Breast epithelium (tissue), 4 donors: ENCODE measurements around the gene ARID1B. TPM values are rescaled to one million over a fixed set of nuclear protein-coding genes. Genes with fewer than 3 reads are reported as not detected.
A peak's percentile ranks its signal among the peaks of the same experiment; 100 is the strongest.

Experiments used
- DNase-seq, 2 donors: peaks; one replicate each; pipeline ENCODE4 v3.0.0-alpha.2; 2019; ENCODE audit warnings: low spot score in 2 of 2
- H3K27ac ChIP-seq, 2 donors: fragments of 200-600 bp; sonication (generic) in 1 of 2; one replicate each; pipeline ENCODE4 v1.5.1; 2016 to 2019; ENCODE audit warnings: mild to moderate bottlenecking in 1 of 2
- H3K27me3 ChIP-seq, 2 donors: fragments of 200-600 bp; sonication (generic) in 1 of 2; one replicate each; pipeline versions ENCODE4 v1.5.1 to v1.6.0; 2017 to 2019; ENCODE audit warnings: control low read depth in 1 of 2, mild to moderate bottlenecking in 1 of 2
- H3K36me3 ChIP-seq: fragments of 200-600 bp; one replicate; pipeline ENCODE4 v1.5.1; 2019
- H3K4me1 ChIP-seq, 2 donors: fragments of 200-600 bp; sonication (generic); one replicate each; pipeline ENCODE4 v1.5.1; 2016 to 2019; ENCODE audit warnings: control low read depth in 1 of 2
- H3K4me3 ChIP-seq, 3 donors: fragments of 200-600 bp; sonication (generic); 1 replicate in 2 of 3; 2 replicates in 1 of 3; pipeline ENCODE4 v1.5.1; 2016 to 2019; ENCODE audit warnings: mild to moderate bottlenecking in 3 of 3, moderate library complexity in 2 of 3
- H3K9me3 ChIP-seq, 2 donors: fragments of 200-600 bp; sonication (generic) in 1 of 2; one replicate each; pipeline ENCODE4 v1.5.1; 2016 to 2019; ENCODE audit warnings: control low read depth in 1 of 2
- CTCF ChIP-seq, 3 donors: fragments of 450-650 bp; IDR thresholded peaks; one replicate each; pipeline ENCODE4 v1.5.1; 2016 to 2017; ENCODE audit warnings: antibody characterized with exemption in 3 of 3, mild to moderate bottlenecking in 3 of 3, moderate library complexity in 3 of 3
- POLR2A ChIP-seq: fragments of 450-650 bp; IDR thresholded peaks from one replicate; pipeline ENCODE4 v1.6.1; 2016; ENCODE audit warnings: antibody characterized with exemption, mild to moderate bottlenecking, moderate library complexity
- POLR2AphosphoS5 ChIP-seq, 3 donors: sonication (generic); formaldehyde crosslinking; IDR thresholded peaks; one replicate each; pipeline ENCODE4 v1.6.1; 2017; ENCODE audit warnings: antibody characterized with exemption in 3 of 3
- intact Hi-C: fragments of 100-400 bp; cut with DNase I; formaldehyde crosslinking; loops from one replicate; pipeline ENCODE4 v1.15.1; 2023; ENCODE audit warnings: low total_unique reads
- total RNA-seq, 3 donors: library from RNA; depleted of rRNA; stranded (reverse); fragments of >200 nt; gene quantifications; one replicate each; pipeline ENCODE4 v1.1.0, GENCODE V29; 2016

The ARID1B gene
- total RNA-seq, 3 donors from 2014 or later = 99.9 to 205 (median 131) TPM

GRCh38 chr6:157033428-157034140, 256.4 kb downstream of the ARID1B start:
- Histone ChIP-seq H3K27me3 (no peaks in the 10 kb centered on the region), H3K4me1 (peaks cover 0 to 22% of the 10 kb centered on the region in 2 donors), H3K9me3 (no peaks in the 10 kb centered on the region), H3K27ac (peak overlapping the region; percentile 48 to 83), H3K4me3 (peak overlapping the region; percentile 31 to 58 (median 39)), H3K36me3 (no peaks in the 10 kb centered on the region)
- TF ChIP-seq POLR2A (no peak), CTCF (IDR thresholded peaks at IDR 0.05) (no peak), POLR2AphosphoS5 (IDR thresholded peaks at IDR 0.05) (no peak)
- intact Hi-C loops = no loop called here
- no peak for DNase-seq

DNA sequence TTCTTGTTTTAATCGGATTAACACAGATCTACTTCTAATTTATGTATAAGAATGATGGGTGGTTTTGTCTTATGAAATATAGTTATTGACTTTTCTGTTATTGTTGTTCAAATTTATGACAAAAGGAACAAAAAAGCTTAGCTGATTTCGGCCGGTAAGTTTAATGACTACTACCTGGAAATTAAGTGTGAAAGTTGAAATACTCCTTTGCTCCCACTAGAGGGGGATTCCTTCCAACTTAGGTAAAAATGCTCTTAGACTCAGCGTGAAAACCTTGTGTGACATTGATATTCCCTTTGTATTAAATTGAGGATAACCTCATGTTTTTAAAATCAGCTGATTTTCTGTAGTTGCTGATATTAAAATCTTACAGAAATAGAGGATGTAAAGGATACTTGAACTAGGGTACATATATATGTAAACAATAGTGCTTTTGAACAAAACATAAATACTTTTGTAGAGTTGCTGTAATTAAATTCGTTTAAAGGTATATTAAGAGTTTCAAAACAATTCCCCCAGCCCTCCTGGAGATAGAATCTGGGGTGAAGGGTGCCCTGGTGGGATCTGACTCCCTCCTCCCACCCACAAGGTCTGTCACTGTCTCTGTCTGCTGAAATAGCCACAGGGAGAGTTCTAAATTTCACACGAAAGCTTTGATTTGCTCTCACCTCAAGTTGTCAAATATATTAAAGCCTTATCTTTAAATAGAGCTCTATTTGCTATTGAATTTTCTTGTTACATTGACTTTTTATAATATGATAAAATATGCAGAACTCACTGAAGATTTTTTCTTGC, 257.5 kb downstream of the ARID1B start:
- Histone ChIP-seq H3K4me3 (no peak overlapping the region), H3K27ac (peak overlapping the region in 1 of 2 donors; percentile 83), H3K4me1 (peaks cover 0 to 22% of the 10 kb centered on the region in 2 donors), H3K9me3 (no peaks in the 10 kb centered on the region), H3K36me3 (no peaks in the 10 kb centered on the region), H3K27me3 (no peaks in the 10 kb centered on the region)
- DNase-seq = no peak
- intact Hi-C loops = no loop called here
- TF ChIP-seq POLR2A (no peak), CTCF (IDR thresholded peaks at IDR 0.05) (peak; percentile 66 to 73 (median 66)), POLR2AphosphoS5 (IDR thresholded peaks at IDR 0.05) (no peak)

DNA sequence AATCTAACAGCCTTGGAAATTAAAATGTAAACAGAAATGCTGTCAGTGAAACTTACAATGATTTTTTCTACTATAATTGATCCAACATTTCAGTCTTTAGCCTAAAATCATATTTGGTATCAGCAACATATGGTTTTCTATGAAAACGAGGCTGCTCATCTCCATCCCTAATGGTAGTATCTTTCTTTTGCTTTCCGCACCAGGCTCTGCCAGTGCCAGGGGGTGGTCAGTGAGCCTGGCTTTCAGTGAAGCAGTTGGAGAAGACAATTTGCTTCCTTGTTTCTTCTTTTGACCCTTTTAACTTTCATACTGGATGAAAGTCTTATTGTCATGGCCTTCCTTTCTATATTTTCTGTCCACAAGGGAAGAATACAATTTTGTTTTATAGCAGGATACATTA, 258.4 kb downstream of the ARID1B start:
- Histone ChIP-seq H3K27me3 (no peaks in the 10 kb centered on the region), H3K9me3 (no peaks in the 10 kb centered on the region), H3K4me1 (peaks cover 0 to 22% of the 10 kb centered on the region in 2 donors), H3K4me3 (no peak overlapping the region), H3K27ac (peak overlapping the region; percentile 75 to 83), H3K36me3 (no peaks in the 10 kb centered on the region)
- no peak for DNase-seq
- TF ChIP-seq POLR2A = no peak
- TF ChIP-seq CTCF (IDR thresholded peaks at IDR 0.05) = no peak
- no peak for TF ChIP-seq POLR2AphosphoS5 (IDR thresholded peaks at IDR 0.05)
- intact Hi-C loops = no loop called here

GRCh38 chr6:157036245-157036711, 259.1 kb downstream of the ARID1B start:
- intact Hi-C loops = no loop called here
- Histone ChIP-seq H3K4me1 (peaks cover 0 to 22% of the 10 kb centered on the region in 2 donors), H3K9me3 (no peaks in the 10 kb centered on the region), H3K36me3 (no peaks in the 10 kb centered on the region), H3K4me3 (peak overlapping the region in 2 of 3 donors; percentile 16 to 43), H3K27me3 (no peaks in the 10 kb centered on the region), H3K27ac (peak overlapping the region; percentile 75 to 83)
- DNase-seq = peak in 1 of 2 donors; percentile 82
- TF ChIP-seq POLR2AphosphoS5 (IDR thresholded peaks at IDR 0.05) (peak in 1 of 3 donors; percentile 54), POLR2A (no peak), CTCF (IDR thresholded peaks at IDR 0.05) (no peak)

GRCh38 chr6:157037165-157037564, 260.0 kb downstream of the ARID1B start:
- H3K27me3 ChIP-seq = no peaks in the 10 kb centered on the region
- H3K4me3 ChIP-seq = no peak overlapping the region
- H3K27ac ChIP-seq = peak overlapping the region; percentile 56 to 83
- H3K36me3 ChIP-seq = no peaks in the 10 kb centered on the region
- intact Hi-C loops = no loop called here
- DNase-seq = no peak
- TF ChIP-seq POLR2AphosphoS5 (IDR thresholded peaks at IDR 0.05) = no peak
- TF ChIP-seq CTCF (IDR thresholded peaks at IDR 0.05) = no peak
- TF ChIP-seq POLR2A = no peak
- H3K9me3 ChIP-seq = no peaks in the 10 kb centered on the region
- peaks cover 0 to 19% of the 10 kb centered on the region in 2 donors for H3K4me1 ChIP-seq
